Epidermal melanocyte (primary cell): ENCODE measurements around the gene ZNF567.
"Not testable (repeated sequence)": the region's sequence is repeated elsewhere in the genome, so short reads cannot be mapped to it uniquely, and the experiment has no call there.

Experiments
- DNase-seq: peaks from one replicate; pipeline ENCODE4 v3.0.0; 2011; ENCODE audit warnings: low spot score; ENCODE audit not compliant: insufficient read length

Gene ZNF567

DNA sequence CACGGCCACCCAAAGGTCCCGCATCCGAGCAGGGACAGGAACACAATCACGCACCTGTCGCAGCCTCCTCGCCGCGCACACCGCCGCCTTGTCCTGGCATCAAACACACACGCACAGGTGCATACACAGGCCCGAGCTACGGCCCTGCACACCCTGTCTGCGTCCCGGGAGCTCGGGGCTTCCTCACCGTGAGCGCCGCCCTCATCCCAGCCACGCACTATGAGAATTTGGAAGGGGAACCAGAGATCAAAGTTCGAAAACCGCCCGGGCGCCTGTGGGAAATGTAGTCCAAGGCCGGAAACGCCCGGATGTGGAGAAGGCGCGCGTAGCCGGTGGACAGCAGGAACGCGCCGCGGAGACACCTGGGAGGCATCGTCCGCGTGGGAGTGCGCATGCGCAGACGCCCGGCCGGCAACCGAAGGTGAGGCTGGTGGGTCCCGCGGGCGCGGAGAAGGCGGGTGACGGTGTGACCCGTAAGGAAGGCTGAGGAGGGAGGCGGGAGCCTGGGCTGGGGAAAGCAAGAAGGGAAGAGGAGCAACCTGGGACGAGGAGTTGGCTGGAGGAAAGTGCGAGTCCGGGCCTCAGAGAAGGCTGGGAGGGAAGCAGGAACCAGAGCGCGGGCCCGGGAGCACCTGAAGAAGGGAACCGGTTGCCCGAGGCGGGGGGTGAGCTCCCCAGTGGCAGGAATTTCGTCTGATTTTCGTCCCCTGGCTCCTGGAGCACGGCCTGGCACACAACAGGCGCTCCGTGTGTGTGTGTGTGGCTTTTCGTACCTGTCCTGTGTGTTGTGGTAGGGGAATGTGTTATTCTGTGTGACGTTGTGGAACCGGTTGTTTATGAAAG, at the start of gene ZNF567:
Gene ZNF567 (plus strand): TSS at position 399 of the 843 bp plus-strand sequence. CDS start 7,256 bp downstream, outside the sequence.
- DNase-seq, result peak; percentile 88

DNA sequence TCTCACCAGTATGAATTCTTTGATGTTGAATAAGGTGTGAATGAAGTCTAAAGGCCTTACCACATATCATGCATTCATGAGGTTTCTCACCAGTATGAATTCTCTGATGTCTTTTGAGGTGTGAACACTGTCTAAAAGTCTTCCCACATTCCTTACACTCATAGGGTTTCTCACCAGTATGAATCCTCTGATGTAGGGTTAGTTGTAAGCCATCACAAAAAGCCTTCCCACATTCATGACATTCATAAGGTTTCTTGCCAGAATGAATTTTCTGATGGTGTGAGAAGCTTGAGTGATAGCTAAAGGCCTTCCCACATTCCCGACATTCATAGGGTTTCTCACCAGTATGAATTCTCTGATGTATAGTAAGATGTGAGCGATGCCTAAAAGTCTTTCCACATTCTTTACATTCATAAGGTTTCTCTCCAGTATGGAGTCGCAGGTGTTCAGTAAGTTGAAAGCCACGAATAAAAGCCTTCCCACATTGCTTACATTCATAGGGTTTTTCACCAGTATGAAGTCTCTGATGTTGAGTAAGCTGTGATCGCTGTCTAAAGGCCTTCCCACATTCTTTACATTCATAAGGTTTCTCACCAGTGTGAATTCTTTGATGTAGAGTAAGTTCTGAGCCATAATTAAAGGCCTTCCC, 48.4 kb upstream of the ZNF567 start:
- DNase-seq, result no peak

GRCh38 chr19:36646746-36647145, 40.7 kb upstream of the ZNF567 start:
- no peak for DNase-seq

- no peak for DNase-seq
Measured at GRCh38 chr19:36652958-36653357, 34.5 kb upstream of the ZNF567 start.

GRCh38 chr19:36665832-36666231, 21.6 kb upstream of the ZNF567 start:
- no peak for DNase-seq

DNA sequence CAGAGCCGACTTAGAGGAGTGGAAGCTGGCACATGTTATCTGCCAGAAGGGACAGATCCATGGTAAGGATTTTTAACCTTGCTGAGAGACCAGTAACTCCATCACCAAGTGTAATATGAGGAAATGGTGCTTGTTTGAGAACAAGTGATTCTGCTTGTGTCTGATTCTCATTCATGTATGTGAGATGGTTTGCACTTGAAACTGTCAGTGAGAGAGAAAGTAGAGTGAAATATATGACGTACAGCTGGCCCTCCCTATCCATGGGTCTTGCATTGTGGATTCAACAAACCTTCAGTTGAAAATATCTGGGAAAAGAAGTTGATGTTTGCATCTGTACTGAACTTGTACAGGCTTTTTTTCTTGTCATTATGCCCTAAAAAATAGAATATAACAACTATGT, 18.8 kb upstream of the ZNF567 start:
- DNase-seq, result no peak

GRCh38 chr19:36672368-36672767, 15.0 kb upstream of the ZNF567 start:
- no peak for DNase-seq

GRCh38 chr19:36674201-36674600, 13.2 kb upstream of the ZNF567 start:
- DNase-seq, result no peak

DNA sequence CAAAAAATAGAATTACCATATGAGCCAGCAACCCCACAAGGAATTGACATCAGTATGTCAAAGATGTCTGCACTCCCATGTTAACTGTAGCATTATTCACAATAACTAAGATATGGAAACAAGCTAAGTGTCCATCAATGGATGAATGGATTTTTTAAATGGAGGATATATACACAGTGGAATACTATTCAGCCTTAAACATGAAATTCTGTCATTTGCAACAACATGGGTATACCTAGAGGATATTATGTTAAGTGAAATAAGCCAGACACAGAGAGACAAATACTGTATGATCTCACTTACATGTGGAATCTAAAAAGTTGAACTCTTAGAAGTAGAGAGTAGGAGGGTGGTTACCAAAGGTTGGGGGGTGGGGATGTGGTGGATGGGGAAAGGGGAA, 8.0 kb upstream of the ZNF567 start:
- DNase-seq, result no peak

DNA sequence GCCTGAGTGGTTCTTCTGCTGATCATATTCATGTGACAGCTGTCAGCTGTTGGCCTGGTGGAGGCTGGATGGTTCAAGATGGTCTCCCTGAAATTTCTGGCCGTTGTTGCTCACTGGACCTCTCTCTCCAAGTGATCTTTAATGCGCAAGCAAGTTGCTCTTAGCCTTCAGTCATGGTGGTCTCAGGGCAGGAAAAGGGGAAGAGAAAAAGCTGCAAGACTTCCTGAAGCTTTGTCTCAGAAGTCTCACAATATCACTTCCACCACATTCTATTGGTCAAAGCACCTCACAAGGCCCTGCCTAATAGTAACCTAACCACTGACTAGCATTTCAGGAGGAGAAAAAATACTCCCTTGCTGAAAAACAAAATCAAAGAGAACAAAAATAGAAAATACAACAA, 1.6 kb upstream of the ZNF567 start:
- no peak for DNase-seq

DNA sequence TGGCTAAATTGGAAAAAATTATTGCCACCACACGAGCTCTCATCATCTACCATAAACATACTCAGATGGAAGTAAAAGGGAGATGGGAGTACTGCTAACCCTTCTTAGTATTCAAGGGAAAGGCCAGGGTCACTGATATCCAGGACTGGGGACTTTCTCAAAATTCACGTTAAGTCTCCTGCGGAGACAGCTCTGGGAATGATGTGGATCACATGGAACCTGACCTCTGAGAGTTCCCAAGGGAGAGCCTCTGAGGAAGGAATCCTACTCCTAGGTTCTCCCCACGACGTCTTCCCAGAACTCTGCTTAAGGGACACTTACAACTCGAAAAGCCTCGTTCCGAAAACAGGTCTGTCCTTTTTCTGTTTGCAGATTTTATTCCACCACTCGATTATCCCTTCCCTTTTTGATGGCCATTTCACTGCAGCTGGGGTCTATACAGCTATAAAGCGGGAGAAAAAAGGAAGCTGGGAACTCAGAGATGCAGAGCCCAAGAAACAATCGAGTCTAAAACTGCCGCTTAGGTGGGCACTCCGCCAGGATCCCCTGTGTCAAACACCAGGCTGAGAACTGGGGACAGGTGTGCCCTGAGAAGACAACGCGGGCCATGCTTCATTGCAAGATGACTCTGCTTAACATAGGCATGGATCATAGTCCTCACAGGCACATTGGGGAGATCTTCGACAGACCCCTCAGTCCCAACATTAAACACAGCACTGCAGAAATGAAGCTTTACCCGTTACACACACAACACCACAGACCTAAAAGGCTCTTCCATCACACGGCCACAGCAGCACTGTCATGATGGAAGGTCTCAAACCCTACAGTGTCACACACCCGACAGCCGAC, 823 bp upstream of the ZNF567 start:
- DNase-seq, result no peak

GRCh38 chr19:36688058-36688457, 646 bp downstream of the ZNF567 start:
- no peak for DNase-seq

DNA sequence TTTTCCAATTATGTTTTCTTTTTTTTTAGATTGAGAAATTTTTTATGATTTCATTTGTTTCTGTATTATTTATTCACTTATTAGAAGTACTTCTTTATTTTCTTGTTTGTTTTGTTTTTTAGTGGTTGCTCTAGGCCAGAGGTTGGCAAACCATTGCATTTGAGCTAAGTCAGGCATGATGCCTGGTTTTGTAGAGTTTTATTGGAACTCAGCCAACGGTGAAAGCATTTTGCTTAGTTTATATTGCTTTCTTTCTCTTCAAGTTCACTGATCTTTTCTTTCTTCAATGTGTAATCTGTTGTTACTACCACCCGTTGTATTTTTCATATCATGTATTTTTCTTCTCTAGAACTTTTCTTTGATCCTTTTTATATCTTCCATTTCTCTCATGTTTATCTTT, 19.7 kb downstream of the ZNF567 start:
- DNase-seq, result no peak

DNA sequence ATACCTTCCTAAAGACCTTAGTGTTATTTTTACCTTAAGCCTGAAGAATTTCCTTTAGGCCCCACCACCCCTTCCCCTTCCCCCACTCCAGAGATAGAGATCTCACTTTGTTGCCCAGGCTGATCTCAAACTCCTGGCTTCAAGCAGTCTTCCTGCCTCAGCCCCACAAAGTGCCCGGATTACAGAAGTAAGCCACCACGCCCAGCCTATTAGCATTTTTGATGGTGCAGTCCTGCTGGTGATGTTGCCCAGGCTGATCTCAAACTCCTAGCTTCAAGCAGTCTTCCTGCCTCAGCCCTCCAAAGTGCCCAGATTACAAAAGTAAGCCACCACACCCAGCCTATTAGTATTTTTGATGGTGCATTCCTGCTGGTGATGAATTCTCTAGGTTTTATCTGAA, 22.0 kb downstream of the ZNF567 start:
- no peak for DNase-seq

DNA sequence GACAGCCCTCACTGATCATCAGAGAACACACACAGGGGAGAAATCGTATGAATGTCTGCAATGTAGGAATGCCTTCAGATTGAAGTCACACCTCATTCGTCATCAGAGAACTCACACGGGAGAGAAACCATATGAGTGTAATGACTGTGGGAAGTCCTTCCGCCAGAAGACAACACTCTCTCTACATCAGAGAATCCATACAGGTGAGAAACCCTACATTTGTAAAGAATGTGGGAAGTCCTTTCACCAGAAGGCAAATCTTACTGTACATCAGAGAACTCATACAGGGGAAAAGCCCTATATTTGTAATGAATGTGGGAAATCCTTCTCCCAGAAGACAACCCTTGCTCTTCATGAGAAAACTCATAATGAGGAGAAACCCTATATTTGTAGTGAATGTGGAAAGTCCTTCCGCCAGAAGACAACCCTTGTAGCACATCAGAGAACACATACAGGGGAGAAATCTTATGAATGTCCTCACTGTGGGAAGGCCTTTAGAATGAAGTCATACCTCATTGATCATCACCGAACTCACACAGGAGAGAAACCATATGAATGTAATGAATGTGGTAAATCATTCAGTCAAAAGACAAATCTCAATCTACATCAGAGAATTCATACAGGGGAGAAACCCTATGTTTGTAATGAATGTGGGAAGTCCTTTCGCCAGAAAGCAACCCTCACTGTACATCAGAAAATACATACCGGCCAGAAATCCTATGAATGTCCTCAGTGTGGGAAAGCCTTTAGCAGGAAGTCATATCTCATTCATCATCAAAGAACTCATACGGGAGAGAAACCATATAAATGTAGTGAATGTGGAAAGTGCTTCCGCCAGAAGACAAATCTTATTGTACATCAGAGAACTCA, 32.5 kb downstream of the ZNF567 start:
- DNase-seq, result no peak

- DNase-seq, result not testable (repeated sequence)
Measured at GRCh38 chr19:36736166-36736565, 48.8 kb downstream of the ZNF567 start.

DNA sequence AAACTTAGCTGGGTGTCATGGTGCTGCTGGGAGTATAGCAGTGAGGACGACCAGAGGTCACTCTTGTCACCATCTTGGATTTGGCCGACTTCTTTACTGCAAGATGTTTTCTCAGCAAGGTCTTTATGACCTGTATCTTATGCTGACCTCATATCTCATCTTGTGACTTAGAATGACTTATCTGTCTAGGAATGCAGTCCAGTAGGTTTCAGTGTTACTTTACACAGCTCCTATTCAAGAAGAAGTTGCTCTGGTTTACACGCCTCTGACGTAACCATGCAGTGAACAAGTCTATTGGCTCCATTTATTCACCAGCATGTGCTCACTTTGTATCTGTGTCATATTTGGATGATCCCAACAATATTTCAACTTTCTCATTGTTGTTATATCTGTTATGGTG, 58.5 kb downstream of the ZNF567 start:
- no peak for DNase-seq

DNA sequence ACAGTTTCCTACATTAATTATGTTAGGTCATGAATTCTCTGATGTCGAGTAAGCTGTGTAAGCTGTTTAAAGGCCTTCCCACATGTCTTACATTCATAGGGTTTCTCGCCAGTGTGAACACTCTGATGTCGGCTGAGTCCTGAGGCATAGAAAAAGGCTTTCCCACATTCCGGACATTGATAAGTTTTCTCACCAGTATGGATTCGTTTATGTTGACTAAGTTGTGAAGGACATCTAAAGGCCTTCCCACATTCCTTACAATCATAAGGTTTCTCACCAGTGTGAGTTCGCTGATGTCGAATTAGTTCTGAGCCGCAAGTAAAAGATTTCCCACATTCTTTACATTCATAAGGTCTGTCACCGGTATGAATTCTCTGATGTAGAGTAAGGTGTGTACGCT, 60.3 kb downstream of the ZNF567 start:
- no peak for DNase-seq

- DNase-seq, result no peak
Measured at GRCh38 chr19:36748431-36749275, 61.2 kb downstream of the ZNF567 start.

DNA sequence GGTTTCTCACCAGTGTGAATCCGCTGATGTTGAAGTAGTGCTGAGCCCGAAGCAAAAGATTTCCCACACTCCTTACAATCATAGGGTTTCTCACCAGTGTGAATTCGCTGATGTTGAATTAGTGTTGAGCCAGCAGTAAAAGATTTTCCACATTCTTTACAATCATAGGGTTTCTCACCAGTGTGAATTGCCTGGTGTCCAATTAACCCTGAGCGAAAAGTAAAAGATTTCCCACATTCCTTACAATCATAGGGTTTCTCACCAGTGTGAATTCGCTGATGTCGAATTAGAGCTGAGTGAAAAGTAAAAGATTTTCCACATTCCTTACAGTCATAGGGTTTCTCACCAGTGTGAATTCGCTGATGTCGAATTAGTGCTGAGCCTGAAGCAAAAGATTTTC, 62.2 kb downstream of the ZNF567 start:
- not testable (repeated sequence) for DNase-seq
